A549 (cell line): ENCODE results near the gene LANCL2.

Experiments used
- CTCF ChIP-seq: fragments of >200 bp; sonication (Bioruptor Twin); formaldehyde crosslinking; IDR thresholded peaks from 3 replicates; pipeline ENCODE4 v1.5.1; 2016
- EHMT2 ChIP-seq: fragments of 200-600 bp; sonication (generic); IDR thresholded peaks from 2 replicates; pipeline ENCODE4 v1.6.1; 2016; ENCODE audit warnings: antibody characterized with exemption, low read depth, mild to moderate bottlenecking, moderate library complexity
- EP300 ChIP-seq, 2 experiments: fragments of >200 bp; sonication (Bioruptor Twin); formaldehyde crosslinking; IDR thresholded peaks; 2 replicates in 1 of 2; 3 replicates in 1 of 2; pipeline ENCODE4 v1.6.1; 2016 to 2017
- FOXS1 ChIP-seq: fragments of 250-450 bp; sonication (Bioruptor Pico); IDR thresholded peaks from 2 replicates; pipeline ENCODE4 v1.5.0; 2020; ENCODE audit warnings: mild to moderate bottlenecking, moderate library complexity
- JUNB ChIP-seq: fragments of >200 bp; sonication (Bioruptor Twin); formaldehyde crosslinking; IDR thresholded peaks from 2 replicates; pipeline ENCODE4 v1.6.1; 2016
- KDM5A ChIP-seq: fragments of 200-600 bp; sonication (generic); IDR thresholded peaks from 2 replicates; pipeline ENCODE4 v1.6.1; 2016; ENCODE audit warnings: antibody characterized with exemption, mild to moderate bottlenecking
- MAFK ChIP-seq: fragments of 450-650 bp; IDR thresholded peaks from 2 replicates; pipeline ENCODE4 v1.6.1; 2014; ENCODE audit not compliant: partially characterized antibody
- MYC ChIP-seq: IDR thresholded peaks from 2 replicates; pipeline ENCODE4 v1.6.1; 2012; ENCODE audit warnings: mild to moderate bottlenecking, inconsistent platforms, low read length, improper control_type of control experiment, borderline replicate concordance
- POLR2A ChIP-seq: IDR thresholded peaks from 2 replicates; pipeline ENCODE4 v1.6.1; 2012; ENCODE audit warnings: mild to moderate bottlenecking, low read length
- SMC3 ChIP-seq: fragments of >200 bp; sonication (Bioruptor Twin); formaldehyde crosslinking; IDR thresholded peaks from 3 replicates; pipeline ENCODE4 v1.6.1; 2018; ENCODE audit warnings: inconsistent platforms
- ZNF302 ChIP-seq: fragments of 250-450 bp; sonication (Bioruptor Pico); IDR thresholded peaks from 2 replicates; pipeline ENCODE4 v1.9.0; 2021; ENCODE audit warnings: inconsistent platforms, mild to moderate bottlenecking, moderate library complexity

GRCh38 chr7:55365675-55366460 lies 731 bp downstream of the LANCL2 start:
- TF ChIP-seq CTCF (no peak), POLR2A (peak; percentile 89), MAFK (no peak), SMC3 (no peak), MYC (no peak), JUNB (no peak), KDM5A (no peak), EHMT2 (no peak), FOXS1 (no peak), ZNF302 (CRISPR knock-in tag) (no peak), EP300 (IDR thresholded peaks at IDR 0.05) (no peak)
